Gastroesophageal sphincter (tissue), 4 donors: ENCODE results near the gene MSL3B.

Experiments
- ATAC-seq: fragments of 150-250 bp; one replicate; pipeline ENCODE4 v1.9.1; 2016; ENCODE audit warnings: mild to moderate bottlenecking, moderate library complexity
- H3K27ac ChIP-seq, 4 donors: fragments of 200-600 bp; sonication (generic) in 3 of 4; 1 replicate in 3 of 4; 2 replicates in 1 of 4; pipeline ENCODE4 v1.5.1; 2016 to 2019
- H3K27me3 ChIP-seq: fragments of 200-600 bp; sonication (generic); one replicate; pipeline ENCODE4 v1.5.1; 2019
- H3K36me3 ChIP-seq, 2 donors: fragments of 200-600 bp; sonication (generic); one replicate each; pipeline ENCODE4 v1.5.1; 2019; ENCODE audit warnings: control low read depth in 1 of 2
- H3K4me1 ChIP-seq, 3 donors: fragments of 200-600 bp; sonication (generic); 1 replicate in 2 of 3; 2 replicates in 1 of 3; pipeline ENCODE4 v1.5.1; 2016 to 2019; ENCODE audit warnings: control low read depth in 2 of 3
- H3K4me3 ChIP-seq, 2 donors: fragments of 200-600 bp; sonication (generic); one replicate each; pipeline ENCODE4 v1.5.1; 2019; ENCODE audit warnings: mild to moderate bottlenecking in 1 of 2, moderate library complexity in 1 of 2
- H3K9me3 ChIP-seq, 3 donors: fragments of 200-600 bp; sonication (generic); one replicate each; pipeline ENCODE4 v1.5.1; 2017 to 2019; ENCODE audit warnings: control low read depth in 2 of 3
- CTCF ChIP-seq, 4 experiments: fragments of 200-600 bp in 2 of 4; fragments of 450-650 bp in 2 of 4; sonication (generic) in 1 of 4; IDR thresholded peaks; one replicate each; pipeline ENCODE4 v1.5.1; 2017 to 2019; ENCODE audit warnings: antibody characterized with exemption in 4 of 4, mild to moderate bottlenecking in 2 of 4, moderate library complexity in 2 of 4
- EP300 ChIP-seq: sonication (generic); formaldehyde crosslinking; IDR thresholded peaks from one replicate; pipeline ENCODE4 v1.6.1; 2017; ENCODE audit warnings: antibody characterized with exemption, mild to moderate bottlenecking
- POLR2A ChIP-seq, 2 donors: fragments of 450-650 bp; IDR thresholded peaks; one replicate each; pipeline ENCODE4 v1.6.1; 2017; ENCODE audit warnings: antibody characterized with exemption in 2 of 2, mild to moderate bottlenecking in 2 of 2, moderate library complexity in 1 of 2
- POLR2AphosphoS5 ChIP-seq: sonication (generic); formaldehyde crosslinking; IDR thresholded peaks from one replicate; pipeline ENCODE4 v1.6.1; 2017; ENCODE audit warnings: antibody characterized with exemption
- WGBS, 2 donors: methylation state at CpG; one replicate each; pipeline ENCODE4 v1.1.5; 2018; ENCODE audit warnings: low coverage in 1 of 2; 5-methylcytosine and 5-hydroxymethylcytosine counted together

MSL3B gene

DNA sequence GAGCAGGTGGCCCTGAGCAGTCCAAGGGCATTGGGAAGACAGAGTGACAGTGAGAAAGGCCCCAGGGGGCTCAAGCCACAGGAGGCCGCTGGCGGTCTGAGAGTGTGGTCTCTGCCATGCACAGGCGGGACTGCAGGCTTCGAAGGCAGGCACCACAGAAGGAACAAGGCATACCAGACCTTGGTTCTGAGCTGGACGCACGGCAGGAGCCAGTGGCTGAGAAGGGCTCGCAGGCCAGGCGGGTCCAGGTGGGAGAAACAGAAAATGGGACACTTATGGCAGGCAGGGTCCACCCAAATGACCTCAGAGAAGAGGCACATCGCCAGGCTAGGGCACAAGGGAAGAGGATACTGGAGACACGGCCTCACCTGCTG is 28.8 kb downstream of the MSL3B start:
- TF ChIP-seq EP300 (no peak), POLR2AphosphoS5 (no peak)
- no peak overlapping the region for H3K4me3 ChIP-seq
- 95 to 97% methylated on average over 4 to 6 of the region's 10 CpGs for WGBS, 2 donors
- no peaks in the 10 kb centered on the region for H3K9me3 ChIP-seq
- ATAC-seq: no peak
- no peaks in the 10 kb centered on the region for H3K27me3 ChIP-seq
- H3K4me1 ChIP-seq: no peaks in the 10 kb centered on the region
- no peak overlapping the region for H3K27ac ChIP-seq
- H3K36me3 ChIP-seq: no peaks in the 10 kb centered on the region

DNA sequence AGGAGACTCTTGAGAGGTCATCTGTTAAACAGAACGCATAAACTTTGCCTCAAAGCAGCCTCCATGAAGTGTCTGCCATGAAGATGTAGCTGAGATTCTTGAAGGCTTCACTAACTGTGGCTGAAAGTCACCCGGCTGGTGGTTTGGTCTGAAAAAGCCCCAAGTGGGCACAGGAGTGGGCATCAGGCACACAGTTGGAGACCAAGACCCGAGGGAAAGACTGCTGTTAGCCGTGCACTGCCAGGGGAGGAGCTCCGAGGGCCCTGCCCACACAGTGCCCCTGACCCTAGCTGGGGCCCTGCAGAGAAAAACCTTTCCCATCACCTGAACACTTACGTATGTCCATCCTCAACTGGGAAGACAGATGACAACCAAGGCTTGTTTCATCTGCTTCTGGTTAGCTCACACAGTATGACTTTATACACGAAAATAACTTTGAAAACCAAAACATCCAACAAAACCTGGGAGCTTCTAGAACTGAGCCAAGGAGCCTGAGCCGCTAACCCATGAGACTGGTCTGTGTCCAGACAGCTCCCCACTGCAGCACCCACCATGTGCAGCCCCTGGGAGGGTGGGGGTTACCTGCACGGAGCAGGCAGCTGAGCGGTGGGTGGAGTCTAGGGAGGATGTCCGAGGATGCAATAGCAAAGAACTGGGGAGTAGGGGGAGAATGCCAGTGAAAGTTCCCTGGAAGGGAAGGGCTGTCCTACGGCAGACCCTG is 29.3 kb downstream of the MSL3B start:
- ATAC-seq: no peak
- no peaks in the 10 kb centered on the region for H3K4me1 ChIP-seq
- 86 to 87% methylated on average over 3 to 12 of the region's 12 CpGs for WGBS, 2 donors

GRCh38 chr2:233838251-233838650 is 29.9 kb downstream of the MSL3B start:
- 57 to 100% methylated on average over 2 to 3 of the region's 7 CpGs for WGBS, 2 donors
- Histone ChIP-seq H3K27ac (no peak overlapping the region), H3K4me3 (no peak overlapping the region), H3K36me3 (no peaks in the 10 kb centered on the region), H3K27me3 (no peaks in the 10 kb centered on the region), H3K4me1 (peaks cover 0 to under 1% (median 0%) of the 10 kb centered on the region in 3 donors), H3K9me3 (no peaks in the 10 kb centered on the region)
- ATAC-seq: no peak
- TF ChIP-seq POLR2AphosphoS5 (no peak), EP300 (no peak), POLR2A (IDR thresholded peaks at IDR 0.05) (no peak), CTCF (IDR thresholded peaks at IDR 0.05) (no peak)

More for the DNA sequence above, 29.3 kb downstream of the MSL3B start:
- no peak overlapping the region for H3K4me3 ChIP-seq
- H3K36me3 ChIP-seq: no peaks in the 10 kb centered on the region
- H3K27ac ChIP-seq: no peak overlapping the region
- H3K27me3 ChIP-seq: no peaks in the 10 kb centered on the region
- H3K9me3 ChIP-seq: no peaks in the 10 kb centered on the region
- no peak for TF ChIP-seq POLR2A (IDR thresholded peaks at IDR 0.05)
- no peak for TF ChIP-seq POLR2AphosphoS5
- TF ChIP-seq CTCF (IDR thresholded peaks at IDR 0.05): no peak

GRCh38 chr2:233837694-233838229 is 30.4 kb downstream of the MSL3B start:
- H3K4me1 ChIP-seq: peaks cover 0 to 6% (median 0%) of the 10 kb centered on the region in 3 donors
- H3K27me3 ChIP-seq: no peaks in the 10 kb centered on the region
- TF ChIP-seq EP300 (no peak), POLR2AphosphoS5 (no peak), CTCF (IDR thresholded peaks at IDR 0.05) (no peak), POLR2A (IDR thresholded peaks at IDR 0.05) (no peak)
- H3K27ac ChIP-seq: no peak overlapping the region
- ATAC-seq: no peak
- no peaks in the 10 kb centered on the region for H3K36me3 ChIP-seq
- H3K4me3 ChIP-seq: no peak overlapping the region
- WGBS, 2 donors: 83 to 90% methylated on average over 8 to 9 of the region's 9 CpGs
- no peaks in the 10 kb centered on the region for H3K9me3 ChIP-seq

DNA sequence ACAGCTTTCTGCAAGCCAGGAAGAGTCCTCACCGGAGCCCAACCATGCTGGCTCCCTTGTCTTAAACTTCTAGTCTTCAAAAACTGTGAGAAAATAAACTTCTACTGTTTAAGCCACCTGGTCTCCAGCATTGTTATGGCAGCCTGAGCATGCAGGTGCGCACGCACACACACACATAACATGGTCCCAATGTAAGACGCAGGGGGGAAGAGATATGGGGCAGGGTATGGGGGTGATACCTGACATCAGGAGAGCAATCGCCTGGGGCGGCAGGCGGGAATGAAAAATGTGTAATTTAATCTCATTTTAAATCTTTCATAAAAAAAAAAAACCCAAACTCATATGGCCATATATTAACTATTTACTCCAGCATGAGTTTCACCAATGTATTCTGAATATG is 31.8 kb downstream of the MSL3B start:
- WGBS, 2 donors: 90 to 100% methylated on average over 5 to 7 of the region's 7 CpGs
- Histone ChIP-seq H3K9me3 (no peaks in the 10 kb centered on the region), H3K4me3 (no peak overlapping the region), H3K4me1 (peaks cover 0 to 9% (median 0%) of the 10 kb centered on the region in 3 donors), H3K27ac (no peak overlapping the region), H3K27me3 (no peaks in the 10 kb centered on the region), H3K36me3 (no peaks in the 10 kb centered on the region)
- ATAC-seq: no peak
- no peak for TF ChIP-seq CTCF (IDR thresholded peaks at IDR 0.05)
- no peak for TF ChIP-seq POLR2AphosphoS5
- TF ChIP-seq EP300: no peak
- TF ChIP-seq POLR2A (IDR thresholded peaks at IDR 0.05): no peak
